GM18499 (cell line): ENCODE data around the gene CCNI2.
A peak's percentile ranks its signal among the peaks of the same experiment; 100 is the strongest.

Source experiments
- ATAC-seq: cut with Tn5 transposase; IDR thresholded peaks from one replicate; pipeline ENCODE4 v1.9.1; 2021; ENCODE audit warnings: moderate number of reproducible peaks; ENCODE audit not compliant: insufficient read depth, unreplicated experiment

The CCNI2 gene

GRCh38 chr5:132746954-132747615 lies at the start of gene CCNI2:
Gene CCNI2, plus strand, starts transcription at chr5:132747426. Its CDS starts 70 bp downstream, at chr5:132747496.
- ATAC-seq: no peak

GRCh38 chr5:132704875-132705274 lies 42.4 kb upstream of the CCNI2 start:
- ATAC-seq: no peak

GRCh38 chr5:132708645-132709044 lies 38.6 kb upstream of the CCNI2 start:
- ATAC-seq: no peak

- no peak for ATAC-seq
Measured at GRCh38 chr5:132714456-132715307, 32.5 kb upstream of the CCNI2 start.

GRCh38 chr5:132718544-132719312 lies 28.5 kb upstream of the CCNI2 start:
- no peak for ATAC-seq

- ATAC-seq: no peak
Measured at GRCh38 chr5:132725745-132726144, 21.5 kb upstream of the CCNI2 start.

GRCh38 chr5:132729896-132730295 lies 17.3 kb upstream of the CCNI2 start:
- no peak for ATAC-seq

GRCh38 chr5:132733499-132734148 lies 13.6 kb upstream of the CCNI2 start:
- ATAC-seq: no peak

GRCh38 chr5:132734687-132735086 lies 12.5 kb upstream of the CCNI2 start:
- no peak for ATAC-seq

GRCh38 chr5:132736853-132737833 lies 10.1 kb upstream of the CCNI2 start, which contains the start of gene KIF3A:
Gene KIF3A, minus strand, starts transcription at chr5:132737546. Its CDS starts 127 bp downstream, at chr5:132737419.
- peak; percentile 82 for ATAC-seq

GRCh38 chr5:132737982-132738681 lies 9.1 kb upstream of the CCNI2 start:
- no peak for ATAC-seq

- no peak for ATAC-seq
Measured at GRCh38 chr5:132739232-132739631, 8.0 kb upstream of the CCNI2 start.

GRCh38 chr5:132742158-132742557 lies 5.1 kb upstream of the CCNI2 start:
- no peak for ATAC-seq

GRCh38 chr5:132742626-132743025 lies 4.6 kb upstream of the CCNI2 start:
- ATAC-seq: no peak

GRCh38 chr5:132744659-132745058 lies 2.6 kb upstream of the CCNI2 start:
- ATAC-seq: no peak

- no peak for ATAC-seq
Measured at GRCh38 chr5:132746592-132746953, 653 bp upstream of the CCNI2 start.

- no peak for ATAC-seq
Measured at GRCh38 chr5:132747616-132748440, 602 bp downstream of the CCNI2 start.

- no peak for ATAC-seq
Measured at GRCh38 chr5:132748522-132749000, 1.3 kb downstream of the CCNI2 start.
